Heart right ventricle (tissue), 16 donors: Measurements from ENCODE around the gene AKNAD1. TPM values are rescaled to one million over a fixed set of nuclear protein-coding genes. Genes with fewer than 3 reads are reported as not detected.

Source experiments
- ATAC-seq, 8 donors: fragments of 200-7000 bp; cut with Tn5 transposase; one replicate each; pipeline ENCODE4 v1.9.1; 2020; ENCODE audit warnings: mild to moderate bottlenecking in 8 of 8, moderate library complexity in 8 of 8, moderate number of reproducible peaks in 1 of 8
- DNase-seq, 2 donors: peaks; one replicate each; pipeline ENCODE4 v3.0.0-alpha.2; 2020
- H3K27ac ChIP-seq, 10 donors: fragments of 200-600 bp; sonication (generic) in 2 of 10; one replicate each; pipeline versions ENCODE4 v1.5.0 to v1.8.0; 2020 to 2022; ENCODE audit warnings: mild to moderate bottlenecking in 3 of 10
- H3K27me3 ChIP-seq, 7 donors: fragments of 200-600 bp; one replicate each; pipeline ENCODE4 v1.8.0; 2021 to 2022; ENCODE audit warnings: mild to moderate bottlenecking in 2 of 7
- H3K36me3 ChIP-seq, 9 donors: fragments of 200-600 bp; sonication (generic) in 1 of 9; one replicate each; pipeline versions ENCODE4 v1.5.0 to v1.8.0; 2020 to 2022; ENCODE audit warnings: mild to moderate bottlenecking in 2 of 9
- H3K4me1 ChIP-seq, 9 donors: fragments of 200-600 bp; sonication (generic) in 1 of 9; one replicate each; pipeline versions ENCODE4 v1.5.0 to v1.8.0; 2020 to 2022; ENCODE audit warnings: mild to moderate bottlenecking in 4 of 9
- H3K4me3 ChIP-seq, 10 donors: fragments of 200-600 bp; sonication (generic) in 2 of 10; one replicate each; pipeline versions ENCODE4 v1.5.0 to v1.8.0; 2020 to 2022; ENCODE audit warnings: mild to moderate bottlenecking in 7 of 10, moderate library complexity in 2 of 10
- H3K9me3 ChIP-seq, 11 donors: fragments of 200-600 bp in 10 of 11; sonication (generic) in 2 of 11; one replicate each; pipeline versions ENCODE4 v1.5.0 to v1.8.0; 2013 to 2022; ENCODE audit warnings: mild to moderate bottlenecking in 2 of 11, control low read depth in 1 of 11, moderate library complexity in 1 of 11
- CTCF ChIP-seq, 9 donors: fragments of 200-600 bp; sonication (generic) in 2 of 9; IDR thresholded peaks; one replicate each; pipeline versions ENCODE4 v1.5.0 to v1.8.0; 2021 to 2022; ENCODE audit warnings: antibody characterized with exemption in 9 of 9, mild to moderate bottlenecking in 5 of 9, moderate library complexity in 1 of 9
- WGBS, 2 donors: extraction: QIAGEN DNeasy Blood & Tissue Kit; methylation state at CpG; one replicate each; pipeline ENCODE4 v1.1.7; 2013; ENCODE audit warnings: inconsistent platforms in 1 of 2; 5-methylcytosine and 5-hydroxymethylcytosine counted together
- intact Hi-C, 10 donors: fragments of 100-400 bp; cut with DNase I; formaldehyde crosslinking; loops; one replicate each; pipeline versions ENCODE4 v1.11.1 to v1.14.2; 2022
- polyA plus RNA-seq, 2 donors: library from polyadenylated mRNA; stranded (reverse); fragments of 200-250 nt; gene quantifications; one replicate each; pipeline ENCODE4 v1.2.3, GENCODE V29; 2013
- total RNA-seq, 10 donors: library from RNA; stranded (reverse); fragmentation: NEBNext Ultra II Directional in 3 of 10; extraction: Animal tissue kit (Norgen Biotek cat#: 25700) in 3 of 10; gene quantifications; one replicate each; pipeline versions ENCODE4 v1.2.1 to v1.2.4, GENCODE V29; 2021 to 2023
- donor health status: Arrhythmogenic right ventricular cardiomyopathy.
- donor health status: ischemic (EF 13 %, LVEDD 7.1; RV severe dilation, severe dysfunction).
- donor health status: healthy with polysubstance abuse.
- donor health status: DM: no; HTN: yes; CAD: no.
- donor health status: DM: no; HTN: no; CAD: no.
- donor health status: ischemic (EF 25% LVEDD 6.9; RV normal size, moderate dysfunction).
- donor health status: ischemic (EF 25% LVEDD 5.7; RV mildly dilated, moderate dysfunction).
- donor health status: healthy.
- donor health status: DM: yes; HTN: yes; CAD: no.
- donor health status: Ischemic cardiomyopathy.
- donor health status: ischemic (EF 35%, LVEDD 5.7; RV mildly dilated, moderate dysfunction).
- donor health status: nonischemic (EF 11% LVEDD 7.7; RV severe dilation, severe dysfunction).
- donor health status: DM: yes; HTN: yes; CAD: no.
- donor health status: PGD.
- donor health status: ischemic (EF 29% LVEDD 5.4; RV normal size, mild dysfunction).
- donor health status: nonischemic (EF 23%, LVEDD 6.1; RV moderate dilation, normal function).

Gene AKNAD1
- total and polyA plus RNA-seq, 12 donors = 0.06 to 0.15 TPM; not detected in 10

GRCh38 chr1:108880850-108881249 is 24.0 kb upstream of the AKNAD1 start:
- no peak for DNase-seq
- ATAC-seq = no peak
- Histone ChIP-seq H3K27me3 (no peaks in the 10 kb centered on the region), H3K4me3 (no peak overlapping the region), H3K36me3 (no peaks in the 10 kb centered on the region), H3K27ac (no peak overlapping the region), H3K4me1 (peaks cover 0 to 35% (median 11%) of the 10 kb centered on the region in 9 donors), H3K9me3 (no peaks in the 10 kb centered on the region)
- no peak for TF ChIP-seq CTCF (IDR thresholded peaks at IDR 0.05)
- WGBS, 2 donors = 91% methylated on average over 3 of the region's 3 CpGs
- intact Hi-C loops = no loop called here

GRCh38 chr1:108878678-108879077 is 21.8 kb upstream of the AKNAD1 start:
- Histone ChIP-seq H3K9me3 (no peaks in the 10 kb centered on the region), H3K36me3 (no peaks in the 10 kb centered on the region), H3K27ac (no peak overlapping the region), H3K27me3 (no peaks in the 10 kb centered on the region), H3K4me3 (no peak overlapping the region), H3K4me1 (peaks cover 0 to 35% (median 11%) of the 10 kb centered on the region in 9 donors)
- no peak for TF ChIP-seq CTCF (IDR thresholded peaks at IDR 0.05)
- ATAC-seq (no peak), DNase-seq (no peak)
- WGBS, 2 donors = 78 to 85% methylated on average over 3 of the region's 3 CpGs
- intact Hi-C loops = loop anchor here in 1 of 10 donors (10.0 kb wide), 1 partner anchor 754 kb away; no protein-coding TSS in a partner anchor

- H3K9me3 ChIP-seq = no peaks in the 10 kb centered on the region
- H3K4me3 ChIP-seq = peak overlapping the region in 7 of 10 donors; percentile 83 to 95 (median 89)
- DNase-seq (no peak), ATAC-seq (no peak)
- WGBS, 2 donors = 55 to 59% methylated on average over 4 of the region's 4 CpGs
- H3K27ac ChIP-seq = peak overlapping the region in 1 of 10 donors; percentile 67
- intact Hi-C loops = loop anchor here in 1 of 10 donors (10.0 kb wide), 1 partner anchor 753 kb away; no protein-coding TSS in a partner anchor
- peaks cover 0 to 35% (median 11%) of the 10 kb centered on the region in 9 donors for H3K4me1 ChIP-seq
- no peaks in the 10 kb centered on the region for H3K36me3 ChIP-seq
- TF ChIP-seq CTCF (IDR thresholded peaks at IDR 0.05) = no peak
- no peaks in the 10 kb centered on the region for H3K27me3 ChIP-seq
Observed at GRCh38 chr1:108878160-108878469, 21.2 kb upstream of the AKNAD1 start.

DNA sequence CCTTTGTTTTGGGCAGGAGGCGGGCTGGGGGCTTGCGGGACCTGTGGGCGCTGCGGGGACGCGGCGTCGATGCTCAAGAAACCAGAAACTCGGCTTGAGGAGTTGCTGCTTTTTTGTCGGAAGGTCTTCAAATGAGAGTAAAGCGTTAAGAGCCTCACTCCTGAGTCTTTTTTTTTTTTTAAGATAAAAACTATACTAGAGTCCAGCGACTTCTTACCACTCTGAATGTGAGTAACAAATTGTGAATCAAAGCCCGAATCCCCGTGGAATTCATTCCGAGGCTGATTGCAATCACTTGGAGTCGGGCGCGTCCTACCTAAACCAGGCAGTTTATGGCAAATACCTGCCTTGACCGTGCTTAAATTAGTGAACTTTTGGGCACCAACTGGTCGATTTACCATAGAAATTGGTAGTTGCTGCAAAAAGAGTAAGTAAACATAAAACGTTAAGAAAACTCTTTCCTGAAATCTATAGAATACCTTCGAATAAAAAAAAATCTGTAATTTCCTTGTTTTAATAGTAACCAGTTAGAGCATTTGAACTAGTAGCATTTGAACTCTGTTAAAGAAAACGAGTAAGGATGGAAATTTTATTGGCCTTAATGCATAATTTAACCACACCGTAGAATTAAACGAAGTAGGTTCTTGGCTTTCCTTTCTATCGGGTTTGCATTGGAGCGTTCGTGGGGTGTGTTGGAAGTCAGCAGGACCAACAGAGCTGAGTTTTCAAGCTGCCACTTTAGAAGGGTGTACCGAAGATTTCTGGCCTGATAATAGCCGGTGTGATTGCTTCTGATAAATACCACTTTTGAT is 20.7 kb upstream of the AKNAD1 start:
- H3K4me3 ChIP-seq = peak overlapping the region; percentile 57 to 95 (median 86)
- ATAC-seq (no peak), DNase-seq (no peak)
- peaks cover 0 to 35% (median 11%) of the 10 kb centered on the region in 9 donors for H3K4me1 ChIP-seq
- intact Hi-C loops = loop anchor here in 2 of 10 donors (2.0 to 10.0 kb wide), 2 partner anchors 49 to 753 kb away; no protein-coding TSS in a partner anchor
- H3K36me3 ChIP-seq = no peaks in the 10 kb centered on the region
- no peak for TF ChIP-seq CTCF (IDR thresholded peaks at IDR 0.05)
- 4% methylated on average over 30 of the region's 30 CpGs for WGBS, 2 donors
- no peaks in the 10 kb centered on the region for H3K9me3 ChIP-seq
- no peaks in the 10 kb centered on the region for H3K27me3 ChIP-seq
- H3K27ac ChIP-seq = peak overlapping the region in 7 of 10 donors; percentile 32 to 83 (median 43)
